H1 (cell line): ENCODE data around the gene LRRC32. TPM values are rescaled to one million over a fixed set of nuclear protein-coding genes. Genes with fewer than 3 reads are reported as not detected.

ENCODE experiments used
- CTCF ChIA-PET: fragments of 300-600 bp; sonication (Branson Sonifier 250); formaldehyde crosslinking; loops from one replicate; lab custom pipeline; 2021; ENCODE audit not compliant: partially characterized antibody; lab: Charles Lee
- POLR2A ChIA-PET: fragments of 300-600 bp; sonication (Branson Sonifier 250); formaldehyde crosslinking; loops from one replicate; lab custom pipeline; 2021; ENCODE audit warnings: inconsistent platforms; ENCODE audit not compliant: partially characterized antibody; lab: Charles Lee
- DNase-seq, 2 experiments: peaks; one replicate each; pipeline versions ENCODE4 v3.0.0 to v3.0.0-alpha.2; 2010 to 2022; ENCODE audit warnings: low spot score in 2 of 2, low read depth in 1 of 2, mixed read lengths in 1 of 2
- FAIRE-seq: peaks from 2 replicates; lab custom pipeline; 2011; peaks lifted over from hg19 to GRCh38; lab: Jason Lieb, UNC
- H2AFZ ChIP-seq: 2 replicates; pipeline ENCODE4 v1.8.1; 2012; ENCODE audit warnings: low read length, inconsistent platforms
- H2AK5ac ChIP-seq: 2 replicates; pipeline ENCODE4 v1.6.1; 2013; ENCODE audit warnings: low read depth, low read length
- H2BK120ac ChIP-seq: replicated peaks from 2 replicates; pipeline ENCODE3; 2013; ENCODE audit warnings: low read depth, low read length, inconsistent platforms
- H2BK12ac ChIP-seq: 2 replicates; pipeline ENCODE4 v1.6.1; 2013; ENCODE audit warnings: low read depth, low read length
- H2BK15ac ChIP-seq: 2 replicates; pipeline ENCODE4 v1.6.1; 2013; ENCODE audit warnings: low read length
- H2BK20ac ChIP-seq: 2 replicates; pipeline ENCODE4 v1.6.1; 2013; ENCODE audit warnings: low read length
- H2BK5ac ChIP-seq: 2 replicates; pipeline ENCODE4 v1.6.1; 2013; ENCODE audit warnings: low read depth, low read length
- H3K14ac ChIP-seq: 2 replicates; pipeline ENCODE4 v1.6.1; 2013; ENCODE audit warnings: inconsistent platforms; ENCODE audit not compliant: insufficient read length
- H3K18ac ChIP-seq: 2 replicates; pipeline ENCODE4 v1.6.1; 2013; ENCODE audit warnings: low read length; ENCODE audit errors: extremely low read depth
- H3K23ac ChIP-seq: 2 replicates; pipeline ENCODE4 v1.6.1; 2013; ENCODE audit warnings: inconsistent platforms; ENCODE audit not compliant: insufficient read length
- H3K23me2 ChIP-seq: 2 replicates; pipeline ENCODE4 v1.6.1; 2013; ENCODE audit warnings: low read depth, low read length
- H3K27ac ChIP-seq: 2 replicates; pipeline ENCODE4 v1.6.1; 2011; ENCODE audit warnings: low read depth, low read length, inconsistent platforms
- H3K27me3 ChIP-seq, 4 experiments: replicated peaks in 1 of 4; 1 replicate in 1 of 4; 2 replicates in 3 of 4; pipeline versions ENCODE4 v1.6.1 to v1.8.1; 2011 to 2013; ENCODE audit warnings: low read length in 3 of 4, mild to moderate bottlenecking in 3 of 4, inconsistent platforms in 2 of 4, mixed read lengths in 2 of 4, moderate library complexity in 1 of 4; ENCODE audit not compliant: control insufficient read depth in 3 of 4, insufficient read depth in 3 of 4; ENCODE audit errors: extremely low read depth in 1 of 4
- H3K36me3 ChIP-seq, 4 experiments: 2 replicates each; pipeline versions ENCODE4 v1.6.1 to v1.8.1; 2011 to 2013; ENCODE audit warnings: mild to moderate bottlenecking in 4 of 4, low read length in 3 of 4, moderate library complexity in 2 of 4, control low read depth in 1 of 4, inconsistent platforms in 1 of 4; ENCODE audit not compliant: insufficient read depth in 4 of 4, control insufficient read depth in 2 of 4
- H3K4ac ChIP-seq: replicated peaks from 2 replicates; pipeline ENCODE3; 2013; ENCODE audit warnings: low read length, low read depth, mixed read lengths, inconsistent platforms; ENCODE audit not compliant: insufficient read length
- H3K4me1 ChIP-seq, 4 experiments: replicated peaks in 1 of 4; 1 replicate in 1 of 4; 2 replicates in 3 of 4; pipeline versions ENCODE4 v1.6.1 to v1.8.1; 2011 to 2013; ENCODE audit warnings: low read length in 3 of 4, inconsistent platforms in 2 of 4, mixed read lengths in 1 of 4; ENCODE audit not compliant: insufficient read depth in 4 of 4, control insufficient read depth in 3 of 4
- H3K4me2 ChIP-seq, 2 experiments: 2 replicates each; pipeline versions ENCODE4 v1.6.1 to v1.8.1; 2011 to 2013; ENCODE audit warnings: low read depth in 2 of 2, low read length in 2 of 2, control low read depth in 1 of 2, inconsistent platforms in 1 of 2, mild to moderate bottlenecking in 1 of 2; ENCODE audit not compliant: insufficient read depth in 1 of 2
- H3K4me3 ChIP-seq, 4 experiments: fragments of 200-600, 300-600 bp in 1 of 4; sonication (generic), shearing (Covaris generic), sonication (Bioruptor Twin) in 1 of 4; 2 replicates each; pipeline versions ENCODE4 v1.5.1 to v1.8.1; 2011 to 2016; ENCODE audit warnings: low read length in 4 of 4, low read depth in 3 of 4, control low read depth in 2 of 4, inconsistent platforms in 2 of 4, mild to moderate bottlenecking in 2 of 4, mixed read lengths in 1 of 4, moderate library complexity in 1 of 4; ENCODE audit not compliant: insufficient read depth in 2 of 4; ENCODE audit errors: extremely low read depth in 1 of 4
- H3K56ac ChIP-seq: replicated peaks from 2 replicates; pipeline ENCODE3; 2013; ENCODE audit warnings: low read depth, mild to moderate bottlenecking, mixed read lengths, low read length, inconsistent platforms; ENCODE audit not compliant: insufficient read length
- H3K79me1 ChIP-seq: 2 replicates; pipeline ENCODE4 v1.6.1; 2013; ENCODE audit warnings: low read depth, low read length, control low read depth
- H3K79me2 ChIP-seq, 2 experiments: 2 replicates each; pipeline versions ENCODE4 v1.6.1 to v1.8.1; 2012 to 2013; ENCODE audit warnings: low read length in 2 of 2, mild to moderate bottlenecking in 2 of 2, inconsistent platforms in 1 of 2; ENCODE audit not compliant: insufficient read depth in 2 of 2, control insufficient read depth in 1 of 2
- H3K9ac ChIP-seq, 4 experiments: replicated peaks in 1 of 4; 1 replicate in 1 of 4; 2 replicates in 3 of 4; pipeline versions ENCODE4 v1.6.1 to v1.8.1; 2011 to 2013; ENCODE audit warnings: low read depth in 3 of 4, low read length in 3 of 4, control low read depth in 2 of 4, mild to moderate bottlenecking in 2 of 4, moderate library complexity in 2 of 4, inconsistent platforms in 1 of 4; ENCODE audit errors: extremely low read depth in 1 of 4
- H3K9me3 ChIP-seq, 2 experiments: 2 replicates each; pipeline versions ENCODE4 v1.6.1 to v1.8.1; 2012 to 2013; ENCODE audit warnings: mild to moderate bottlenecking in 2 of 2, moderate library complexity in 2 of 2, control low read depth in 1 of 2, inconsistent platforms in 1 of 2, low read depth in 1 of 2, low read length in 1 of 2, mixed read lengths in 1 of 2; ENCODE audit not compliant: insufficient read depth in 2 of 2
- H4K20me1 ChIP-seq, 2 experiments: replicated peaks in 1 of 2; 2 replicates each; pipeline versions ENCODE3 to v1.8.1; 2011 to 2013; ENCODE audit warnings: inconsistent platforms in 2 of 2, low read length in 2 of 2, mild to moderate bottlenecking in 1 of 2; ENCODE audit not compliant: insufficient read depth in 2 of 2, control insufficient read depth in 1 of 2
- H4K5ac ChIP-seq: 2 replicates; pipeline ENCODE4 v1.6.1; 2013; ENCODE audit warnings: low read length, low read depth, mixed read lengths, inconsistent platforms; ENCODE audit not compliant: insufficient read length
- H4K8ac ChIP-seq: 2 replicates; pipeline ENCODE4 v1.8.0; 2013; ENCODE audit warnings: mild to moderate bottlenecking, moderate library complexity, low read length, inconsistent platforms; ENCODE audit not compliant: insufficient read depth; ENCODE audit errors: extremely low read depth
- H4K91ac ChIP-seq: replicated peaks from 2 replicates; pipeline ENCODE3; 2013; ENCODE audit warnings: low read length, mixed read lengths, inconsistent platforms; ENCODE audit not compliant: insufficient read length
- RNF2 ChIP-seq: fragments of 200-900, 300-1000 bp; sonication (generic); IDR thresholded peaks from 2 replicates; pipeline ENCODE4 v1.7.1; 2016; ENCODE audit warnings: borderline replicate concordance, low read depth, mild to moderate bottlenecking, antibody characterized with exemption, low read length; ENCODE audit not compliant: poor library complexity, severe bottlenecking; ENCODE audit errors: missing control alignments
- whole genome bisulfite sequencing, 2 experiments: shearing (Covaris generic) in 1 of 2; methylation state at CpG; one replicate each; pipeline versions ENCODE4 v1.1.6 to v1.1.7; 2013 to 2015; ENCODE audit warnings: low lambda C conversion rate in 2 of 2, mixed read lengths in 2 of 2, inconsistent platforms in 1 of 2, low coverage in 1 of 2, missing lambda C conversion rate in 1 of 2; ENCODE audit not compliant: insufficient replicate concordance in 2 of 2, insufficient coverage in 1 of 2, insufficient read length in 1 of 2; ENCODE audit errors: extremely low coverage in 1 of 2, missing lambda C conversion rate in 1 of 2; 5-methylcytosine and 5-hydroxymethylcytosine counted together
- polyA plus RNA-seq, 7 experiments: library from polyadenylated mRNA; depleted of rRNA in 3 of 7; stranded (reverse) in 5 of 7; unstranded in 2 of 7; fragments of >200 nt in 5 of 7; fragments of 200-250 nt in 2 of 7; gene quantifications; 1 replicate in 5 of 7; 2 replicates in 1 of 7; 4 replicates in 1 of 7; pipeline versions ENCODE4 v1.2.1 to v1.2.3, GENCODE V29; 2011 to 2013; ENCODE audit warnings: missing spikeins in 2 of 7, mixed read lengths in 2 of 7
- total RNA-seq: library from RNA; stranded (reverse); fragmentation: NEBNext Ultra II Directional; extraction: Animal tissue kit (Norgen Biotek cat#: 25700); gene quantifications from 2 replicates; pipeline ENCODE4 v1.2.1, GENCODE V29; 2021

The LRRC32 gene
- total and polyA plus RNA-seq, 2 of the 8 experiments (the other 6 are each of a cell fraction or from before 2014, with no cell fraction given): 0.99 to 1.9 TPM

DNA sequence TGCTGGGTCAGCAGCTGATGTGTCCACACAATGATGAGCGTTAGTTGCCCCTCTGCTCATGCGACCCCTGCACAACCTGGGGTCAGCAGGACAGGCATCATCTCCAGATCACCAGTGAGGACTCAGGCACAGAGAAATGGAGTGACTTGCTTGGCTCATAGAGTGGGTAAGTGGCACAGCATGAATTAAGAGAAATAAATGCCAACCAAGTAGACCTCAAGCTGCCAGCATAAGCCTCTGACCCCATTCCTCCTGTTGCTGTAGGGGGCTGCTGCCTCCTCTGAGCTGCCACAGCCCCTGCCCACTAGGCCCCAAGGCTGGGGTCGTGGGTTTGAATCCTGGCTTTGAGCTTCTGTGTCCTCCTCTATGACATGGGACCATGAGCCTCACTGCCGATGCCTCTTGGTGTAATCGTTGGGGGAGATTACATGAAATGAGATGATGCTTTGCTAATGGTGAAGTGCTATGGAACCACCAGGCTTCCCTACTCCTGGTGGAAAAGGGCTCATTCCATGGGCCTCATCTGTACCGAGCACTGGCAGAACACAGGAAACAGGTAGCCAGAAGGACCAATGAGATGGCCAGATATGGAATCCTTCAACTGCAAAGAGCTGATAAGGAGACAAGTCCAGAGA, 33.6 kb downstream of the LRRC32 start:
- 88% methylated on average over 6 of the region's 6 CpGs; no CpG with 5 or more reads in 1 of the 2 experiments for WGBS, 2 experiments
- Histone ChIP-seq H4K5ac (no peak overlapping the region), H2BK120ac (no peak overlapping the region), H2AFZ (no peak overlapping the region), H3K14ac (no peak overlapping the region), H4K20me1 (no peaks in the 10 kb centered on the region), H3K23ac (no peak overlapping the region), H3K36me3 (no peaks in the 10 kb centered on the region), H3K23me2 (no peaks in the 10 kb centered on the region), H3K18ac (no peak overlapping the region), H2BK20ac (no peak overlapping the region), H2BK12ac (no peak overlapping the region), H2BK15ac (no peak overlapping the region), H3K4me1 (no peaks in the 10 kb centered on the region), H2AK5ac (no peak overlapping the region), H3K27ac (no peak overlapping the region), H3K79me1 (no peaks in the 10 kb centered on the region), H3K56ac (no peak overlapping the region), H3K4me2 (no peak overlapping the region), H2BK5ac (no peak overlapping the region), H4K8ac (no peak overlapping the region; the same call in 1 of the 2 replicates), H4K91ac (no peak overlapping the region), H3K9ac (no peak overlapping the region), H3K9me3 (no peaks in the 10 kb centered on the region), H3K27me3 (no peaks in the 10 kb centered on the region), H3K4ac (no peak overlapping the region), H3K4me3 (no peak overlapping the region), H3K79me2 (no peaks in the 10 kb centered on the region)
- ChIA-PET POLR2A (no interaction called here), CTCF (interaction anchor here (0.9 to 1.5 kb wide), 3 partner anchors 23 to 38 kb away, joined by 3 to 5 read pairs (median 5); no protein-coding TSS in a partner anchor)
- DNase-seq: no peak
- no peak for FAIRE-seq
- TF ChIP-seq RNF2: no peak
